ENCODE data around the gene QSOX1.

GRCh38 chr1:180123463-180123936 lies 31.2 kb upstream of the QSOX1 start:
- no peak for TF ChIP-seq CTCF (conservative IDR thresholded peaks at IDR 0.05; ENCODE audit: low read depth, low read length)
- TF ChIP-seq EZH2phosphoT487 (IDR thresholded peaks at IDR 0.05; ENCODE audit: borderline replicate concordance, low read length), result no peak

Data from PC-3 (cell line).